Mesendoderm (in vitro differentiated cells): ENCODE data around the gene FBXW11.
A peak's percentile ranks its signal among the peaks of the same experiment; 100 is the strongest.
"Not testable (repeated sequence)": the region's sequence is repeated elsewhere in the genome, so short reads cannot be mapped to it uniquely, and the experiment has no call there.

Experiments
- DNase-seq: peaks from one replicate; pipeline ENCODE4 v3.0.0; 2013
- H2AK5ac ChIP-seq: 2 replicates; pipeline ENCODE4 v1.6.1; 2013; ENCODE audit warnings: low read length, inconsistent platforms
- H2BK120ac ChIP-seq: 2 replicates; pipeline ENCODE4 v1.6.1; 2013; ENCODE audit warnings: low read depth, mild to moderate bottlenecking, low read length, moderate library complexity, mixed read lengths
- H2BK15ac ChIP-seq: replicated peaks from 2 replicates; pipeline ENCODE4 v1.6.1; 2013; ENCODE audit warnings: low read depth, mild to moderate bottlenecking, moderate library complexity
- H2BK5ac ChIP-seq: 2 replicates; pipeline ENCODE4 v1.6.1; 2013; ENCODE audit warnings: low read length, inconsistent platforms
- H3K18ac ChIP-seq: 2 replicates; pipeline ENCODE4 v1.6.1; 2013; ENCODE audit warnings: mild to moderate bottlenecking, low read length, mixed read lengths
- H3K23ac ChIP-seq: one replicate; pipeline ENCODE4 v1.6.1; 2013; ENCODE audit warnings: low read length
- H3K27ac ChIP-seq: 2 replicates; pipeline ENCODE4 v1.5.1; 2013; ENCODE audit warnings: low read depth, mild to moderate bottlenecking, inconsistent platforms, low read length, moderate library complexity
- H3K27me3 ChIP-seq: 2 replicates; pipeline ENCODE4 v1.6.1; 2013; ENCODE audit warnings: low read length, control low read depth, mild to moderate bottlenecking, inconsistent platforms; ENCODE audit not compliant: insufficient read depth, poor library complexity
- H3K36me3 ChIP-seq: 2 replicates; pipeline ENCODE4 v1.6.1; 2013; ENCODE audit warnings: low read length, inconsistent platforms; ENCODE audit not compliant: control insufficient read depth, insufficient read depth
- H3K4ac ChIP-seq: one replicate; pipeline ENCODE4 v1.6.1; 2013; ENCODE audit warnings: low read depth, mild to moderate bottlenecking, low read length, moderate library complexity
- H3K4me1 ChIP-seq: 2 replicates; pipeline ENCODE4 v1.6.1; 2013; ENCODE audit warnings: low read depth, low read length, inconsistent platforms; ENCODE audit not compliant: control insufficient read depth
- H3K4me2 ChIP-seq: 2 replicates; pipeline ENCODE4 v1.6.1; 2013; ENCODE audit warnings: low read length
- H3K4me3 ChIP-seq: 2 replicates; pipeline ENCODE4 v1.5.1; 2013; ENCODE audit warnings: mild to moderate bottlenecking, low read length
- H3K56ac ChIP-seq: one replicate; pipeline ENCODE4 v1.6.1; 2013; ENCODE audit warnings: low read length
- H3K79me1 ChIP-seq: 2 replicates; pipeline ENCODE4 v1.6.1; 2013; ENCODE audit warnings: low read length, inconsistent platforms
- H3K79me2 ChIP-seq: 2 replicates; pipeline ENCODE4 v1.6.1; 2013; ENCODE audit warnings: mild to moderate bottlenecking, low read length; ENCODE audit not compliant: control insufficient read depth, insufficient read depth
- H3K9ac ChIP-seq: 2 replicates; pipeline ENCODE4 v1.6.1; 2013; ENCODE audit warnings: low read length, inconsistent platforms
- H4K5ac ChIP-seq: one replicate; pipeline ENCODE4 v1.6.1; 2013; ENCODE audit warnings: low read length
- H4K8ac ChIP-seq: one replicate; pipeline ENCODE4 v1.6.1; 2013; ENCODE audit warnings: low read depth, mild to moderate bottlenecking, control low read depth, low read length, moderate library complexity
- WGBS: extraction: QIAGEN DNeasy Blood & Tissue Kit; methylation state at CpG from one replicate; pipeline ENCODE4 v1.1.7; 2013; ENCODE audit warnings: low lambda C conversion rate, missing lambda C conversion rate; ENCODE audit not compliant: insufficient coverage; ENCODE audit errors: extremely low coverage; 5-methylcytosine and 5-hydroxymethylcytosine counted together

FBXW11 gene

DNA sequence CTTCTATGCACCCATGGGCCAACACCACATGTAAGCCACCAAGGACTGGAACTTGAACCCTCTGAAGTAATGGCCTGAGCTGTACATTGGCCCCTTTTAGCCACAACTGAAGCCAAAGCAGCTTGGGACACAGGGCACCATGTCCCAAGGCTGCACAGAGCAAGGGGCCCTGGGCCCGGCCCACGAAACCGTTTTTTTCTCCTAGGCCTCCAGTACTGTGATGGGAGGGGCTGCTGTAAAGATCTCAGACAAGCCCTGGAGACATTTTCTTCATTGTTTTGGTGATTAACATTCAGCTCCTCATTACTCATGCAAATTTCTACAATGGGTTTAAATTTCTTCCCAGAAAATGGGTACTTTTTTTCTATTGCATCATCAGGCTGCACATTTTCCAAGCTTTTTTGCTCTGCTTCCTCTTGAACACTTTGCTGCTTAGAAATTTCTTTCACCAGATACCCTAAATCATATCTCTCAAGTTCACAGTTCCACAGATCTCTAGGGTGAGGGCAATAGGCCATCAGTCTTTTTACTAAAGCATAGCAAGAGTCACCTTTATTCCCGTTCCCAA lies 25.5 kb upstream of the FBXW11 start:
- H4K5ac ChIP-seq = no peak overlapping the region
- no peak overlapping the region for H2BK120ac ChIP-seq
- no peak overlapping the region for H3K23ac ChIP-seq
- no peak overlapping the region for H2BK15ac ChIP-seq
- no peaks in the 10 kb centered on the region for H3K79me2 ChIP-seq
- no peak overlapping the region for H3K9ac ChIP-seq
- no CpG with 5 or more reads among the region's 4 CpGs for WGBS
- H3K27me3 ChIP-seq = no peaks in the 10 kb centered on the region
- no peak overlapping the region for H4K8ac ChIP-seq
- no peaks in the 10 kb centered on the region for H3K36me3 ChIP-seq
- no peak overlapping the region for H2BK5ac ChIP-seq
- H3K27ac ChIP-seq = no peak overlapping the region
- H3K4me1 ChIP-seq = no peaks in the 10 kb centered on the region
- H3K4me2 ChIP-seq = no peak overlapping the region
- DNase-seq = no peak
- no peak overlapping the region for H3K56ac ChIP-seq
- no peak overlapping the region for H3K4me3 ChIP-seq
- H3K18ac ChIP-seq = no peak overlapping the region
- H3K4ac ChIP-seq = no peak overlapping the region
- H2AK5ac ChIP-seq = no peak overlapping the region
- no peaks in the 10 kb centered on the region for H3K79me1 ChIP-seq

DNA sequence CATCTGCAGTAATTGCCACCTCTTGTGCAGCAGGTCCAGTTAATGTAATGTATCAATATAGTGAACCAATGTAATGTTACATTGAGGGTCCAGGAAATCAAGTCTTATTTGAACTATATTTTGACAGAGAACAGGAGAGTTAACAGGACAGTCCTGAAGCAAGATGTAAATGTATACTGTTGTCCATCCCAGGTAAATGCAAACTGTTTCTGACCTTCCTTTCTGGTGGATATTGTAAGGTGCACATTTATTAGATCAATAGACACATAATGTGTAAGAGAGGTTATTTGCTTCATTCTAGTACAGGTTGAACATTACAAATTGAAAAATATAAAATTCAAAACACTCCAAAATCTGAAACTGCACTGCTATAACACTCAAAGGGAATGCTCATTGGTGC lies 23.4 kb upstream of the FBXW11 start:
- H2BK15ac ChIP-seq = no peak overlapping the region
- no peaks in the 10 kb centered on the region for H3K79me2 ChIP-seq
- DNase-seq = no peak
- no peak overlapping the region for H2BK5ac ChIP-seq
- H3K23ac ChIP-seq = no peak overlapping the region
- no peak overlapping the region for H4K5ac ChIP-seq
- no peak overlapping the region for H3K4me3 ChIP-seq
- no peaks in the 10 kb centered on the region for H3K36me3 ChIP-seq
- no peaks in the 10 kb centered on the region for H3K27me3 ChIP-seq
- no peaks in the 10 kb centered on the region for H3K4me1 ChIP-seq
- no peak overlapping the region for H3K27ac ChIP-seq
- no peak overlapping the region for H3K4ac ChIP-seq
- no peak overlapping the region for H3K18ac ChIP-seq
- no peak overlapping the region for H2BK120ac ChIP-seq
- no peak overlapping the region for H3K9ac ChIP-seq
- H4K8ac ChIP-seq = no peak overlapping the region
- H2AK5ac ChIP-seq = no peak overlapping the region
- no peak overlapping the region for H3K4me2 ChIP-seq
- H3K79me1 ChIP-seq = no peaks in the 10 kb centered on the region
- no peak overlapping the region for H3K56ac ChIP-seq

DNA sequence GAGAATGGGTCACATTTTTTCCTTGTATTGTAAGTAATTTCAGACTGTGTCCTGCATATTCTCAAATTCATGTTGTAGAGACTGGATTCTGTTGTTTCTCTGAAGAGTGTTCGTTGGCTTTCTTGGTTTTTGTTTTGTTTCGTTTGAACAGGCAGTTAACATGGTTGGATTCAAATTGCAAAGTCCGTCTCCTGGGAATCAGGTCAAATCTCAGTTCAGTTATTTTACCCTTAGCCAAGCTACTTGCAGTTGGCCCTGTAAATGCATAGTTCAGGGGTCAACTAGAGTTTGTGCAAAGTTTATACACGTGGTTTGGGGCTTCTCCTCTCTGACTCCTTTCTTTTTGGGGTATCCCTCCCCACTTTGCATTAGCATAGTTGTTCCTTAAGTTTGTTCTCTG lies 21.7 kb upstream of the FBXW11 start:
- WGBS = no CpG with 5 or more reads among the region's 4 CpGs

DNA sequence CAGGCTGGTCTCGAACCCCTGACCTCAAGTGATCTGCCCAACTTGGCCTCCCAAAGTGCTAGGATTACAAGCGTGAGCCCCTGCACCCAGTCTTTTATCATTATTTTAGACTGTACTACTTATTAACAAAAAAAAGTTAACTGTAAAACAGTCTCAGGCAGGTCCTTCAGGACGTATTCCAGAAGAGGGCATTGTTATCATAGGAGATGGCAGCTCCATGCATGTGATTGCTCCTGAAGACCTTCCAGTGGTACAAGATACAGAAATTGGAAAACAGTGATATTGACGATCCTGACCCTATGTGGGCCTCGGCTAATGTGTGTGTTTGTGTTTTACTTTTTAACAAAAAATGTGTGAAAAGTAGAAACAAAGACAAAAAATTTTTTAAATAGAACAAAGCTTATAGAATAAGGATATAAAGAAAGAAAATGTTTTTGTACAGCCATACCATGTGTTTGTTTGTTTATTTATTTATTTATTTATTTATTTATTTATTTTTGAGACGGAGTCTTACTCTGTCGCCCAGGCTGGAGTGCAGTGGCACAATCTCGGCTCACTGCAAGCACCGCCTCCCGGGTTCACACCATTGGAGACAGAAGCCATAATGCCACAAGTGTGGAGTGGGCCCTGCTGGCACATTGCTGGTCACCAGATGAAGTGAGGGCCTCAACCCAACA lies 13.8 kb upstream of the FBXW11 start:
- H2BK120ac ChIP-seq, H2BK5ac ChIP-seq, H3K79me1 ChIP-seq, DNase-seq, H3K4me3 ChIP-seq, H3K4ac ChIP-seq, H4K5ac ChIP-seq, H2BK15ac ChIP-seq, H3K27me3 ChIP-seq, H3K9ac ChIP-seq, H3K4me2 ChIP-seq, H3K79me2 ChIP-seq, H3K56ac ChIP-seq, H3K4me1 ChIP-seq, H3K27ac ChIP-seq, H3K18ac ChIP-seq, H2AK5ac ChIP-seq, H3K23ac ChIP-seq, H4K8ac ChIP-seq, H3K36me3 ChIP-seq: not testable (repeated sequence)
- WGBS = no CpG with 5 or more reads among the region's 10 CpGs

More for the DNA sequence above, 21.7 kb upstream of the FBXW11 start:
- no peak overlapping the region for H3K18ac ChIP-seq
- no peak overlapping the region for H2BK120ac ChIP-seq
- no peak overlapping the region for H3K4me3 ChIP-seq
- H3K9ac ChIP-seq = no peak overlapping the region
- no peak overlapping the region for H4K5ac ChIP-seq
- no peaks in the 10 kb centered on the region for H3K36me3 ChIP-seq
- no peak overlapping the region for H2AK5ac ChIP-seq
- H3K4me1 ChIP-seq = no peaks in the 10 kb centered on the region
- H3K56ac ChIP-seq = no peak overlapping the region
- H2BK15ac ChIP-seq = no peak overlapping the region
- no peak for DNase-seq
- H4K8ac ChIP-seq = no peak overlapping the region
- no peak overlapping the region for H3K4me2 ChIP-seq
- no peaks in the 10 kb centered on the region for H3K79me1 ChIP-seq
- H2BK5ac ChIP-seq = no peak overlapping the region
- no peaks in the 10 kb centered on the region for H3K27me3 ChIP-seq
- H3K23ac ChIP-seq = no peak overlapping the region
- H3K27ac ChIP-seq = no peak overlapping the region
- no peak overlapping the region for H3K4ac ChIP-seq
- H3K79me2 ChIP-seq = no peaks in the 10 kb centered on the region

DNA sequence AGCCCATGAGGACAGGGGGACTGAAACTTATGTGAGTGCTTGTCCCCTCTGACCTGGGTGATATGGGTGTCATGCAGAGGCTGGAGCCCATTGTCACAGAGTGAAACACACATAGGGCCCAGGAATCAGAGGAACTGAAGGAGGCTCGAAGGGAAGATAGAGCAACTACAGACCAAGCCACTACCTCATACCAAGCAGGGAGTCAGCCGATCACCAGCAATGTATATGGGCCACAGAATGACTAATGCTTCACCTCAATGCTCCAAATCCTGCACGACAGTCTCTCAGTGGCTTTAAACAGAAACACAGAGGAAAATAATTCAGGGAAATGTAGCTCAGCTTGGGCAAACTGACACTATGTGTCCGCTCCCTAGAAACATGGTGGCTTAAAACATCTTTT lies 8.9 kb upstream of the FBXW11 start:
- Histone ChIP-seq H2BK120ac (no peak overlapping the region), H3K27me3 (no peaks in the 10 kb centered on the region), H3K79me1 (no peaks in the 10 kb centered on the region), H3K9ac (no peak overlapping the region), H2AK5ac (no peak overlapping the region), H3K27ac (no peak overlapping the region), H2BK15ac (no peak overlapping the region), H3K36me3 (no peaks in the 10 kb centered on the region), H4K5ac (no peak overlapping the region), H2BK5ac (no peak overlapping the region), H3K56ac (no peak overlapping the region), H3K4me2 (no peak overlapping the region), H3K4me1 (no peaks in the 10 kb centered on the region), H3K23ac (no peak overlapping the region), H3K18ac (no peak overlapping the region), H3K4me3 (no peak overlapping the region), H4K8ac (no peak overlapping the region), H3K79me2 (no peaks in the 10 kb centered on the region), H3K4ac (no peak overlapping the region)
- no peak for DNase-seq
- no CpG with 5 or more reads among the region's 4 CpGs for WGBS

DNA sequence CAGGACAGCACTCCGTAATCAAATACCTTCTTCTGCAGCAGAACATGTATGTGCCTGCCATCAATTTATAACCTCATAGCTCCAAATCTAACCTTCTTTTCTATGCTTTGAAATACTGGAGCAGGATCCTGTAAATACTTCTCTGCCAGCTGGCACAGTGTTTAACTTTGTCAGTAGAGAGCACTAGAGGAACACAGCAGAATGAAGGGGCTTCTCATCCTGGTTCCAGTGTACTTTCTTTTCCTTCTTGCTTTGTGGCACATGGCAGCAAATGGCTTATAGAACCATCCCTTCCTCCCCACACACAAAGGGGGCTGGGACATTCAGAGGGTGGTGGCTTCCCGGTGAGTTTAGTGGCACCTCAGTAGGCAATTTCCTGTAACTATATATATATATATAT lies 3.8 kb upstream of the FBXW11 start:
- no peak overlapping the region for H2BK5ac ChIP-seq
- peak; percentile 63 for DNase-seq
- H2BK15ac ChIP-seq = no peak overlapping the region
- no peak overlapping the region for H3K27ac ChIP-seq
- no peak overlapping the region for H3K56ac ChIP-seq
- no peak overlapping the region for H3K4me2 ChIP-seq
- no peak overlapping the region for H2AK5ac ChIP-seq
- H3K4me3 ChIP-seq = no peak overlapping the region
- H2BK120ac ChIP-seq = no peak overlapping the region
- no peak overlapping the region for H3K4ac ChIP-seq
- H3K27me3 ChIP-seq = no peaks in the 10 kb centered on the region
- H3K23ac ChIP-seq = no peak overlapping the region
- H3K36me3 ChIP-seq = no peaks in the 10 kb centered on the region
- H3K79me1 ChIP-seq = peaks cover 1% of the 10 kb centered on the region
- no peak overlapping the region for H3K9ac ChIP-seq
- H4K5ac ChIP-seq = no peak overlapping the region
- no peak overlapping the region for H3K18ac ChIP-seq
- WGBS = no CpG with 5 or more reads among the region's 2 CpGs
- peaks cover 8% of the 10 kb centered on the region for H3K4me1 ChIP-seq
- H3K79me2 ChIP-seq = peaks cover 9% of the 10 kb centered on the region
- H4K8ac ChIP-seq = no peak overlapping the region
